Activated CD4-positive, CD25-positive, alpha-beta regulatory T cell treated with anti-CD3 and anti-CD28 coated beads, Interleukin-2, amount 50 U/mL, for 16 hours (primary cell): Measurements from ENCODE around the gene ANKRD6.

ENCODE experiments used
- DNase-seq: peaks from one replicate; pipeline ENCODE4 v3.0.0-alpha.2; 2020; ENCODE audit warnings: low read depth, low spot score

The ANKRD6 gene

GRCh38 chr6:89413006-89413400, 19.9 kb upstream of the ANKRD6 start:
- DNase-seq = no peak

GRCh38 chr6:89414215-89414614, 18.7 kb upstream of the ANKRD6 start:
- DNase-seq = no peak

GRCh38 chr6:89415185-89415584, 17.8 kb upstream of the ANKRD6 start:
- no peak for DNase-seq

- no peak for DNase-seq
Observed at GRCh38 chr6:89416796-89417195, 16.2 kb upstream of the ANKRD6 start.

- no peak for DNase-seq
Observed at GRCh38 chr6:89430201-89430962, 2.6 kb upstream of the ANKRD6 start.

- DNase-seq = no peak
Observed at GRCh38 chr6:89433252-89434149, 549 bp downstream of the ANKRD6 start.

GRCh38 chr6:89434150-89434499, 1.2 kb downstream of the ANKRD6 start:
- no peak for DNase-seq

GRCh38 chr6:89434954-89435353, 2.0 kb downstream of the ANKRD6 start:
- no peak for DNase-seq

GRCh38 chr6:89436226-89436625, 3.3 kb downstream of the ANKRD6 start:
- DNase-seq = no peak

GRCh38 chr6:89438248-89438647, 5.3 kb downstream of the ANKRD6 start:
- DNase-seq = no peak

- no peak for DNase-seq
Observed at GRCh38 chr6:89439014-89439413, 6.1 kb downstream of the ANKRD6 start.

GRCh38 chr6:89440200-89440599, 7.2 kb downstream of the ANKRD6 start:
- no peak for DNase-seq

GRCh38 chr6:89443658-89444057, 10.7 kb downstream of the ANKRD6 start:
- no peak for DNase-seq

- no peak for DNase-seq
Observed at GRCh38 chr6:89449193-89449592, 16.2 kb downstream of the ANKRD6 start.

- DNase-seq = no peak
Observed at GRCh38 chr6:89452281-89452680, 19.3 kb downstream of the ANKRD6 start.

GRCh38 chr6:89454300-89454699, 21.3 kb downstream of the ANKRD6 start:
- DNase-seq = no peak

GRCh38 chr6:89458704-89459103, 25.8 kb downstream of the ANKRD6 start:
- DNase-seq = no peak

GRCh38 chr6:89459501-89459900, 26.5 kb downstream of the ANKRD6 start:
- no peak for DNase-seq

- DNase-seq = no peak
Observed at GRCh38 chr6:89460713-89461112, 27.8 kb downstream of the ANKRD6 start.

- no peak for DNase-seq
Observed at GRCh38 chr6:89462503-89462902, 29.6 kb downstream of the ANKRD6 start.

- no peak for DNase-seq
Observed at GRCh38 chr6:89464295-89464694, 31.3 kb downstream of the ANKRD6 start.

- DNase-seq = no peak
Observed at GRCh38 chr6:89467437-89467836, 34.5 kb downstream of the ANKRD6 start.

- DNase-seq = no peak
Observed at GRCh38 chr6:89468998-89469397, 36.0 kb downstream of the ANKRD6 start.
